GM18907 (cell line): ENCODE data around the gene OTOA.
"Not testable (repeated sequence)": the region's sequence is repeated elsewhere in the genome, so short reads cannot be mapped to it uniquely, and the experiment has no call there.

Experiments
- ATAC-seq: cut with Tn5 transposase; IDR thresholded peaks from one replicate; pipeline ENCODE4 v1.9.1; 2021; ENCODE audit warnings: mild to moderate bottlenecking, moderate library complexity; ENCODE audit not compliant: unreplicated experiment

The OTOA gene

GRCh38 chr16:21667575-21667974, 3.8 kb downstream of the OTOA start:
- no peak for ATAC-seq

DNA sequence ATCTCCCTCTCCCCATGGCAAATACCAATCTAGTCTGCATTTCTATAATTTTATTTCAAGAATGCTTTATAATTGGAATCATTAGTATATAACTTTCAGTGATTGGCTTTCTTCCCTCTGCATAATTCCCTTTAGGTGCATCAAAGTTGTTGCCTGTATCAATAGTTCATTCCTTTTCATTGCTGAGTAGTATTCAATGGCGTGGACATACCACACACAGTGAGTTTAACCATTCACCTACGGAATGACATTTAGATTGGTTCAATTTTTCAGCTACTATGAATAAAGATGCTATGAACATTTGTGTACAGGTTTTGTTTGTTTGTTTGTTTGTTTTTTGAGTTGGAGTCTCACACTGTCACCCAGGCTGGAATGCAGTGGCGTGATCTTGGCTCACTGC, 9.7 kb downstream of the OTOA start:
- ATAC-seq, result no peak

DNA sequence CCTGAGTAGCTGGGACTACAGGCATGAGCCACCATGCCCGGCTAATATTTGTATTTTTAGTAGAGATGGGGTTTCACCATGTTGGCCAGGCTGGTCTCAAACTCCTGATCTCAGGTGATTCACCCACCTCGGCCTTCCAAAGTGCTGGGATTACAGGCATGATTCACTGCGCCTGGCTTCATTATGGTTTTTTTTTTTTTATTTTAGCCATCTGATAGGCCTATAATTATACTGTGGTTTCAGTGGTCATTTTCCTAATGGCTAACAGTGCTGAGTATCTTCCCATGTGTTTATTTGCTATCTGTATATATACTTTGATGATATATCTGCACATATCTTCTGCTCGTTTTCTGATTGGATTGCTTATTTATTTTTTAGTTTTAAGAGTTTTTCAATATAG, 10.7 kb downstream of the OTOA start:
- not testable (repeated sequence) for ATAC-seq

DNA sequence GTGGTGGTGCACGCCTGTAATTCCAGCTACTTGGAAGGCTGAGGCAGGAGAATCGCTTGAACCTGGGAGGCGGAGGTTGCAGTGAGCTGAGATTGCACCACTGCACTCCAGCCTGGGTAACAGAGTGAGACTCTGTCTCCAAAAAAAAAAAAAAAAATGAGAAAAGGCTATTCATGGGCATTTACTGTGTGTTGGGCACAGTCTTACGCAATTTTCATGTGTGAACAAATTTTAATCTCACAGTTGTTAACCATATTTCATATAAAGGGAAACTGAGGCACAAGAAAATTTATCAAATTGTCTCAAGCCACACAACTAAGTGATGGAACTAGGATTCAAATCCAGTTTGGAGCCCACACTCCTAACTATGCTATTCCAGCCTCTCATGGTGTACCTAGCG, 16.9 kb downstream of the OTOA start:
- not testable (repeated sequence) for ATAC-seq

DNA sequence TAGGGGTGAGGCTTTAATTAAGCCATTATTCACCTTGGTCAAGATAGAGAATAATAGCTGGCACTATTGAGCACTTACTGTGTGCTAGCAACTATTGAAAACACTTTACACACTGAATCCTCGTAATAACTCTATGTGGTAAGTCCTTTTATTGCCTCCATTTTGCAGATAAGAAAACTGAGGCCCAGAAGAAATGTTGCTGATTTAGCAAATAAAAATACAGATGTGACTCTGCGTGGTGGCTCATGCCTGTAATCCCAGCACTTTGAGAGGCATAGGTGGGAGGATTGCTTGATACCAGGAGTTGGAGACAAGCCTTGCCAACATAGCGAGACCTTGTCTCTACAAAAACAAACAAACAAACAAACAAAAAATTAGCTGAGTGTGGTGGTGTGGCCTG, 19.4 kb downstream of the OTOA start:
- no peak for ATAC-seq

DNA sequence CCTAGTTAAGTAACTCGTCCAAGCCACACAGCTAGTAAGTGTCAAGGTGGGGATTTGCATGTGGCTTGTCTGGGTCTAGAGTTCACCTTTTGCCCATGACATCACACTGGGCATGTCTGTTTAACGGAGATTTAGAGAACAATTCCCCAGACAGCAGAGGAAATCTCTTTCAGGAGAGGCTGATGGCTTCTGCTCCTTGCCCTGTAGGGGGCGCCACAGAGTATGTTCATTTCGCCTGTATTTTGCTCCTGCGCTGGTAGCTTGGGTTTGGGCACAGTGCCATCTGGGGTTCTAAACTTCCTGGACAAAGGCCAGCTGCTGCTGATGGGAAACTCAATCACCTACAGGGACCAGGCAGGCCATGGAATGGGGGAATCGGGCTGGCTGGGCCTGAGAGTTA, 20.4 kb downstream of the OTOA start:
- ATAC-seq, result no peak

DNA sequence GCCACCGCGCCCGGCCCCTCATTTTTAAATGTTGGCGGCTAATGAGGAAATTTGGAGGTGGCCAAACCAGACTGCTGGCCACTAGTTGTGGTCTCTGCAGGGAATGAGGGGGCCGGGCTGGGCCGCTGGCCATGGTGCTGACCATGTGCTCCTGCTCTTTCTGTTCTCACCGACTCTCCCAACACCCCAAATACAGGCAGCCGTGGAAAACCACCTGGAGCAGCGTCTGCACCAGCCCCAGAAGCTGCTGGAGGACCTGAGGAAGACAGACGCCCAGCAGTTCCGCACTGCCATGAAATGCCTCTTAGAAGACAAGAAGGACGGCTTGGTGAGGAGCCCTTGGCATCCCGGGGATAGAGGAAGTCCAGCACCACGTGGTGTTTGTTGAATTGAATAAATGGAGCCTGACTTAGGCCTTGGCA, 21.3 kb downstream of the OTOA start:
- no peak for ATAC-seq

- no peak for ATAC-seq
Measured at GRCh38 chr16:21689107-21689506, 25.3 kb downstream of the OTOA start.

GRCh38 chr16:21690967-21691366, 27.2 kb downstream of the OTOA start:
- not testable (repeated sequence) for ATAC-seq

- ATAC-seq, result no peak
Measured at GRCh38 chr16:21694609-21695008, 30.8 kb downstream of the OTOA start.

GRCh38 chr16:21697032-21697431, 33.3 kb downstream of the OTOA start:
- ATAC-seq, result no peak

DNA sequence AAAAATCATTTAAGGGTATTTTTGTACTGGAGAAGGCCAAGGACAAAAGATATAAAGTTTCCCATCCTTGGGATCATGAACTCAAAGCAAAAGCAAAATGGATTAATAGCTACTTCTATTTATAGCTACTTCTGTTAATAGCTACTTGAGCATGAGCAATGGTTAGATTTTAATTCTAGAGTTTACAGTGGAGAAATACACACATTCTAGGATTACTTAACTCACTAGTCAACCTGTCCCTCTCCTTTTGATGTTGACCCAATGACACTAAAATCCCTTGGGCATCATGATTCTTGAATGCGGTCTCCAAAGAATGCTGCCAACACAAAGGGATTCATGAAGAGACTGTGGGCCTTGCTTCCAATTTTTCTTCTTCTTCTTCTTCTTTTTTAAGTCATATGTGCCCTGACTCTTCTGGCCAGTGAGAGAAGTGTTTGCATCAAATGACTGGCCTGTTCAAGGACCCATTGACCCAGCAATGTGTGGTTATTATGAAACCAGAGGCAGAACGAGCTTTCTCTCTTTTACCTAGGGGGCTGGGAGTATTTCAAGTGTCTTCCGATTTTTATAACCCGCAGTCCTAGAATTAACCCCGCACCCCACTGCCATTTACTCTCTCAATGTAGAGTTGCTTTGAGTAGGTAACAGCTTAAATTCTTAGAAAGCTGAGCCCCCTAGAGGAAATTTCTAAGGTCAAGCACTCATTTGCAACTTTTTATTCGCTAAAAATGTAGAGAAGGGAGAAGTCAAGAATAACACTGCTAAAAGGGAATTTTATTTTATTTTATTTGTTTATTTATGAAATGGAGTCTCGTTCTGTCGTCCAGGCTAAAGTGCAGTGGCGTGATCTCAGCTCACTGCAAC, 34.6 kb downstream of the OTOA start:
- ATAC-seq, result no peak

DNA sequence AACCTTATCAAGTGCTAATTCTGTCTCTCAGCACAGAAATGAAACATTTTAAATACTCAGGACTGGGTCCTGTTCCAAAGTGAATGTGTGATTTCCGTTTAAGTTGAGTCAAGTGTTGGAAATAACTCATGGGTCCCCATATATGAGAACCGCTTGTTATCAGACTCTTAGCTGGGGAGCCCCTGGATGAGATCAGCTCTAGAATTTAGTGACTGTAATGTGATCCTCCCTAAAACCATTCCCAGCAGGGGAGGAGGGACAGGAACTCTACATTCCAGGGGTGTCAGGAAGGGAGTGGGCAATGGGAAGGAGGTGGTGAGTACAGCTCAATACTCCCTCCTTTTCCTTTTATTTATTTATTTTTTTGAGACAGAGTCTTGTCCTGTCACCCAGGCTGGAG, 37.5 kb downstream of the OTOA start:
- ATAC-seq, result no peak

GRCh38 chr16:21702276-21702675, 38.5 kb downstream of the OTOA start:
- ATAC-seq, result no peak

DNA sequence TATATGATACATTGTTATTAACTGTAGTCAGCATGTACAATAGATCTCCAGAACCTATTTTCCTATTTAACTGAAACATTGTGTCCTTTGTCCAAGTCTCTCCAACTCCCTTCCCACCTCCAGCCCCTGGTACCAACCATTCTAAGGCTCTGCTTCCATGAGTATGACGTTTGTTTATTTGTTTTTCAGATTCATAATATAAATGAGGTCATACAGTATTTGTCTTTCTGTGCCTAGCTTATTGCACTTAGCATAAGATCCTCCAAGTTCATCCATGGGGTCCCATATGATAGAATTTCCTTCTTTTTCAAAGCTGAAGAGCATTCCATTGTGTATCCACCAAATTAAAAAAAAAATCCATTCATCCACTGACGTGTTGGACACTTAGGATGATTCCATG, 39.4 kb downstream of the OTOA start:
- ATAC-seq, result no peak

DNA sequence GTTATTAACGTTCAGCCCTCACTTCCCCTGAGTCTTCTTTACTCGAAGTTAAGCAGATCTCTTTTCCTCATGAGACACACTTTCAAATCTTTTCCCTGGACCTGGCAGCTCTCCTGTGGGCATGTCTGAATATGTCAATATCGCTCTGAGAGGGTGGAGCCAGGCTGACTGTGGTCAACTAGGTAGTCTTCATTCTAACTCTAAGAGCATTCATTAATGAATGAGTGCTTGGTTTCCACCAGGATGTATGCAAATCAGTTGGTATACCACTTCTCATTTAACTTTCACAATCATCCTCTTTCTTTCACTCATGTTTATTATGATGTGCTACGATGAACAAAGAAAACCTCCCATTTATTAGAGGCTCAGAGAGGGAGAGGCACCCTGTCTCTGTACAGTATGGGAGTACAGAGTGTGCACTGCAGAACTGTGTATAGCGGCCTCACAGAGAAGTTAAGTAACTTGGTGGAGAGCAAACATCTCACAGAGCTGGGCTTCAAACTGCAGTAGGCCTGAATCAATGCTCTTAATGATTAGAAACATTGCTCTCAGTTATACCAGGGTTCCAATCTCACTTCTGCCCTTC, 39.9 kb downstream of the OTOA start:
- ATAC-seq, result peak; percentile 86

DNA sequence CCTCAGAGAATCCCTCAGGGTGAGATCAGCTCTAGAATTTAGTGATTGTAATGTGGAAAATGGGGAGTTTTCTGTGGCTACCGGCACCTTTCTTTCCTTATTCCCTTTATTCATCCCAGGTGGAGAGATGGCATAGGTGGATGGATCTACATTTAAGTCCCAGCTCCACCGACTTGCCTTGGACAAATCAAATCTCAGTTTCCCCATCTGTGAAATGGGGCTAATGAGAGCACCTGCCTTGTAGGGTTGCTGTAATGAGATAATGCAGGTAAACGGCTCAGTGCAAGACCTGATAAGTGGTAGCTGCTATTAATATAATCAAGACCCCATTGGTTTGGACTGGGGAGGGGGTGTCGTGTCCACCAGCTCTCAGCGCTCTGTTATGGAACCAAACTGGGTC, 40.5 kb downstream of the OTOA start:
- ATAC-seq, result no peak

DNA sequence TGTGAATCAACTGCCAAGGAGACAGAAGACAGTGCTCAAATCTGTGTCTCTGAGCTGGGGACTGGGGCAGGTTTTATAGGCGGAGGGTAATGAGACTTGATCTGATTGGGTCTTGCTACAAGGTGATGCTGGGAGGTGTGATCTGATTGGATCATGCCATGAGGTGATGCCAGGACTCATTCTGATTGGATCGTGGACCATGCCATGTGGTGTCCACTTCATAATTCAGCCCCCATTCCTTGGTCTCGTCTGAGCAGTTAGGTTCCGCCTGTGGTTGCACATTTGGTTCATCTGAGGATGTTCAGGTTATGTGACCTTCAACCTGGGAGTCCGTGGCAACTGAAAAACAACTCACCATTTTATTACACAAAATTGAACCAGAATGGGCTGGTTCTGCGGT, 41.0 kb downstream of the OTOA start:
- ATAC-seq, result no peak

- no peak for ATAC-seq
Measured at GRCh38 chr16:21708533-21709115, 44.9 kb downstream of the OTOA start.

DNA sequence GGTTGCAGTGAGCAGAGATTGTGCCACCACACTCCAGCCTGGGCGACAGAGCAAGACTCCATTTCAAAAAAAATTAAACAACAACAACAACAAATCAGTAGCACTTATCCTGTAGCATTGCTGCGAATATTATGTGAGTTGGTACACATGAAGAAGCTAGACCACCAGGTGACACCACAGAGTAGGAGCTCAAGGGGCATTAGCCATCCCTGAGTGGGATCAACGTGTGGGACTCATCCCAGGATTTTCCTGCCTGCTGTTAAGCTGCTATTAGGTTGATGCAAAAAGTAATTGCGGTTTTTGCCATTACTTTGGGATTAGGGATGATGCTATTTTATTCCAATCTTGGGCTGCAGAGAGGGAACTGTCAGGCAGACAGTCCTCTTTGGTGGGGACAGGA, 47.2 kb downstream of the OTOA start:
- no peak for ATAC-seq

DNA sequence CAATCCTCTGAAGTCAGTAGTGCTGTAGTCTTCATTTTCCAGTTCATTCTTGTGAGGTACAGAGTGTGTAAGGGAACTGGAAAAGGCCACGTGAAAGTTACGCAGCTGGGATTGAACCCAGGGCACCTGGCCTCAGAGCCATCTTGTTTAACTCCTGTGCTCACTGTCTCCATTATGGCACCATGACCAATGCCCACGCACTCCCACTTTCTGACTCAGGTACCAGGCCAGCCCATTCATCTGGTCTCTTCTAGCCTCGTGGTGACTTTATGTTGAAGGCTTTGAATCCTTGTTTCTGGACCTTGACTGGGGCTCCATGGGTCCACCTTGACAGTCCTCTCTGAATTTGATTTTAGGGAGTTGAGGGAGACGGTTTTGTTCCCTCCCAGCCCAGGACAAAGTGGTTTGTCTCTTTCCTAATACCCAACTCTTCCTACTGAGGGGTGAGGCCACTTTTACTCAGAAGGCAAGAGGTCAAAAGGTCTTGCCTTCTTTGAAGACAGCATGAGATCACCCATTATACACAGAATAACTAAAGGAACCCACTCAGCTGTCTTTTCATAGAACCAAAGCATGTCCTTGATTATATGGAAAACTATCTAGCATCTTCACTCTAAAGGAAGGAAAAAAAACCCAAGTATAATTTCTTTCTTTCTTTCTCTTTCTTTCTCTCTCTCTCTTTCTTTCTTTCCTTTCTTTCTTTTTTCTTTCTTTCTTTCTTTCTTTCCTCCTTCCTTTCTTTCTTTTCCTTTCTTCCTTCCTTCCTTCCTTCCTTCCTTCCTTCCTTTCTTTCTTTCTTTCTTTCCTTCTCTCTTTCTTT, 50.0 kb downstream of the OTOA start:
- ATAC-seq, result no peak

- not testable (repeated sequence) for ATAC-seq
Measured at GRCh38 chr16:21714369-21714618, 50.5 kb downstream of the OTOA start.
